Endothelial cell of umbilical vein (primary cell): ENCODE results near the gene NUMBL. TPM values are rescaled to one million over a fixed set of nuclear protein-coding genes. Genes with fewer than 3 reads are reported as not detected.
A peak's percentile ranks its signal among the peaks of the same experiment; 100 is the strongest.

ENCODE experiments used
- Bru-seq: library from RNA; stranded (reverse); fragments of 400-500 nt; gene quantifications from one replicate; lab custom pipeline; 2021; lab: Mats Ljungman, UMichigan
- BruChase-seq, 2 experiments: library from RNA; stranded (reverse); fragments of 400-500 nt; gene quantifications; one replicate each; lab custom pipeline; 2021; lab: Mats Ljungman, UMichigan
- BruUV-seq: library from RNA; stranded (reverse); fragments of 400-500 nt; replicated peaks from 2 replicates; lab custom pipeline; 2021; lab: Mats Ljungman, UMichigan
- CTCF ChIA-PET: fragments of 300-600, 350-600 bp; sonication (Branson Sonifier 250); formaldehyde crosslinking; loops from one replicate; lab custom pipeline; 2021; ENCODE audit warnings: antibody characterized with exemption, inconsistent platforms; lab: Charles Lee
- POLR2A ChIA-PET: fragments of 300-600, 350-600 bp; sonication (Branson Sonifier 250); formaldehyde crosslinking; loops from one replicate; lab custom pipeline; 2021; ENCODE audit warnings: antibody characterized with exemption, inconsistent platforms; lab: Charles Lee
- DNase-seq: peaks from one replicate; pipeline ENCODE4 v3.0.0-alpha.2; 2011; ENCODE audit warnings: low read depth, low spot score
- FAIRE-seq: peaks from 2 replicates; lab custom pipeline; 2011; peaks lifted over from hg19 to GRCh38; lab: Jason Lieb, UNC
- H2AFZ ChIP-seq: 2 replicates; pipeline ENCODE4 v1.6.0; 2012; ENCODE audit warnings: low read depth, low read length, control low read depth, inconsistent platforms
- H3K27ac ChIP-seq: 2 replicates; pipeline ENCODE4 v1.5.1; 2011; ENCODE audit warnings: low read depth, mild to moderate bottlenecking, control low read depth, low read length, moderate library complexity; ENCODE audit not compliant: insufficient read depth
- H3K27me3 ChIP-seq, 2 experiments: 2 replicates each; pipeline versions ENCODE4 v1.6.0 to v1.6.1; 2011; ENCODE audit warnings: low read length in 2 of 2, mixed read lengths in 1 of 2; ENCODE audit not compliant: control insufficient read depth in 2 of 2, insufficient read depth in 2 of 2
- H3K36me3 ChIP-seq, 2 experiments: 2 replicates in 1 of 2; 3 replicates in 1 of 2; pipeline ENCODE4 v1.5.1; 2011; ENCODE audit warnings: low read length in 2 of 2, mild to moderate bottlenecking in 1 of 2, moderate library complexity in 1 of 2; ENCODE audit not compliant: control insufficient read depth in 2 of 2, insufficient read depth in 2 of 2; ENCODE audit errors: extremely low read depth in 1 of 2
- H3K4me1 ChIP-seq: 3 replicates; pipeline ENCODE4 v1.5.1; 2011; ENCODE audit warnings: mild to moderate bottlenecking, low read length; ENCODE audit not compliant: control insufficient read depth, insufficient read depth; ENCODE audit errors: extremely low read depth
- H3K4me2 ChIP-seq: 2 replicates; pipeline ENCODE4 v1.6.1; 2011; ENCODE audit warnings: low read length, control low read depth, mixed read lengths; ENCODE audit not compliant: insufficient read depth
- H3K4me3 ChIP-seq, 3 experiments: fragments of 200-600 bp in 1 of 3; sonication (generic), shearing (Covaris generic) in 1 of 3; replicated peaks in 1 of 3; 2 replicates each; pipeline ENCODE4 v1.5.1; 2011 to 2016; ENCODE audit warnings: control low read depth in 3 of 3, low read length in 3 of 3, mild to moderate bottlenecking in 2 of 3, inconsistent platforms in 1 of 3, low read depth in 1 of 3, moderate library complexity in 1 of 3; ENCODE audit not compliant: insufficient read depth in 1 of 3
- H3K79me2 ChIP-seq: 2 replicates; pipeline ENCODE4 v1.6.0; 2012; ENCODE audit warnings: low read length, inconsistent platforms; ENCODE audit not compliant: control insufficient read depth, insufficient read depth
- H3K9ac ChIP-seq: replicated peaks from 2 replicates; pipeline ENCODE3; 2011; ENCODE audit warnings: low read length, control low read depth; ENCODE audit not compliant: insufficient read depth; ENCODE audit errors: extremely low read depth
- H3K9me1 ChIP-seq: replicated peaks from 3 replicates; pipeline ENCODE4 v1.6.0; 2011; ENCODE audit warnings: mild to moderate bottlenecking, low read length; ENCODE audit not compliant: control insufficient read depth, insufficient read depth; ENCODE audit errors: extremely low read depth
- H3K9me3 ChIP-seq: replicated peaks from 2 replicates; pipeline ENCODE4 v1.5.1; 2012; ENCODE audit warnings: low read length, inconsistent platforms; ENCODE audit not compliant: control insufficient read depth, insufficient read depth
- H4K20me1 ChIP-seq: replicated peaks from 2 replicates; pipeline ENCODE3; 2011; ENCODE audit warnings: mild to moderate bottlenecking, low read length; ENCODE audit not compliant: control insufficient read depth, insufficient read depth; ENCODE audit errors: extremely low read depth
- CTCF ChIP-seq, 2 donors: IDR thresholded peaks; 1 replicate in 1 of 2; 2 replicates in 1 of 2; pipeline ENCODE4 v1.5.1; 2011; ENCODE audit warnings: low read length in 2 of 2, mild to moderate bottlenecking in 2 of 2, moderate library complexity in 2 of 2, control low read depth in 1 of 2, inconsistent platforms in 1 of 2, low read depth in 1 of 2; ENCODE audit not compliant: insufficient read depth in 1 of 2; ENCODE audit errors: extremely low read depth in 1 of 2
- EZH2 ChIP-seq: IDR thresholded peaks from 2 replicates; pipeline ENCODE4 v1.6.1; 2012; ENCODE audit warnings: borderline replicate concordance, low read depth, mild to moderate bottlenecking, moderate library complexity, low read length, inconsistent platforms; ENCODE audit not compliant: severe bottlenecking
- FOS ChIP-seq: IDR thresholded peaks from 2 replicates; pipeline ENCODE4 v1.6.1; 2011; ENCODE audit warnings: mild to moderate bottlenecking, low read length, moderate library complexity, borderline replicate concordance; ENCODE audit not compliant: insufficient read depth
- GATA2 ChIP-seq: IDR thresholded peaks from 2 replicates; pipeline ENCODE4 v1.7.0; 2011; ENCODE audit warnings: low read depth, mild to moderate bottlenecking, moderate library complexity, mixed read lengths, low read length; ENCODE audit not compliant: insufficient read length, insufficient read depth
- JUN ChIP-seq: IDR thresholded peaks from 2 replicates; pipeline ENCODE4 v1.6.1; 2011; ENCODE audit warnings: borderline replicate concordance, low read depth; ENCODE audit not compliant: insufficient read length, insufficient read depth
- MAX ChIP-seq: IDR thresholded peaks from 2 replicates; pipeline ENCODE4 v1.6.1; 2011; ENCODE audit not compliant: insufficient read depth, insufficient read length
- MYC ChIP-seq: IDR thresholded peaks from one replicate; pipeline ENCODE4 v1.6.1; 2011; ENCODE audit warnings: mild to moderate bottlenecking, low read depth, low read length
- POLR2A ChIP-seq: IDR thresholded peaks from 2 replicates; pipeline ENCODE4 v1.6.1; 2012; ENCODE audit warnings: low read depth, mild to moderate bottlenecking, control low read depth, low read length
- POLR2AphosphoS5 ChIP-seq: IDR thresholded peaks from 2 replicates; pipeline ENCODE4 v1.6.1; 2012; ENCODE audit warnings: low read depth, mild to moderate bottlenecking, control low read depth, low read length, moderate library complexity; ENCODE audit not compliant: insufficient read depth
- dilution Hi-C: fragments of 300-500 bp; cut with MboI; formaldehyde crosslinking; loops from one replicate; pipeline ENCODE4 v1.15.0; 2019; ENCODE audit warnings: low sequenced_read_pairs; ENCODE audit not compliant: extremely low pct_ligation_motif_present
- intact Hi-C: fragments of 100-400 bp; cut with micrococcal nuclease; formaldehyde crosslinking; loops from one replicate; pipeline ENCODE4 v1.10.0; 2022
- long read RNA-seq: library from polyadenylated mRNA; stranded (forward); transcript quantifications from one replicate; pipeline ENCODE4 v2.0.0, GENCODE V29; 2021
- polyA minus RNA-seq, 3 experiments: library from RNA; depleted of rRNA, polyadenylated mRNA; stranded (reverse); fragments of >200 nt; gene quantifications; 1 replicate in 1 of 3; 2 replicates in 2 of 3; pipeline ENCODE4 v1.2.3, GENCODE V29; 2011
- polyA plus RNA-seq, 4 experiments: library from polyadenylated mRNA; depleted of rRNA in 3 of 4; stranded (reverse) in 3 of 4; unstranded in 1 of 4; fragments of >200 nt; gene quantifications; 2 replicates each; pipeline versions ENCODE4 v1.2.1 to v1.2.3, GENCODE V29; 2011 to 2012; ENCODE audit warnings: missing spikeins in 1 of 4
- total RNA-seq: library from RNA; stranded (reverse); gene quantifications from 2 replicates; pipeline ENCODE4 v1.2.3, GENCODE V29; 2021

Gene NUMBL
- total RNA-seq: 46.7 and 47.4 TPM in 2 replicates
- polyA plus RNA-seq: 21.5 and 31.5 TPM in 2 replicates
- polyA plus RNA-seq (2011; cell fraction: cytosol; rRNA removed): 13.6 and 17.7 TPM in 2 replicates
- polyA plus RNA-seq (2011; cell fraction: nucleus; rRNA removed): 38.5 and 40.1 TPM in 2 replicates
- 15.4 and 26.4 TPM in 2 replicates for polyA plus RNA-seq (2012)
- polyA minus RNA-seq: 17.6 and 21.3 TPM in 2 replicates
- polyA minus RNA-seq (2011; cell fraction: cytosol; rRNA and poly(A)+ RNA removed): 5.1 TPM
- polyA minus RNA-seq (2011; cell fraction: nucleus; rRNA and poly(A)+ RNA removed): 14.5 and 15.2 TPM in 2 replicates
- Bru-seq, nascent RNA: percentile 58 among the genes with signal in this experiment
- BruChase-seq, experiment 1, labeled RNA remaining after a 6-hour chase: percentile 68 among the genes with signal in this experiment
- BruChase-seq, experiment 2, labeled RNA remaining after a 2-hour chase: percentile 75 among the genes with signal in this experiment
- long read RNA-seq, partial matches to known transcripts: 0 of 5 reads
- long read RNA-seq, other reads (novel, unspliced or antisense): 5 of 5 reads

GRCh38 chr19:40690050-40690692, at the start of gene NUMBL:
TSS of gene NUMBL (minus strand) at chr19:40690651. CDS start at chr19:40690483, 168 bp downstream.
- dilution Hi-C loops (no loop called here), intact Hi-C loops (loop anchor here (1.0 kb wide), 3 partner anchors 25 to 117 kb away; partner anchors contain the start of gene ACTMAP)
- DNase-seq (no peak), FAIRE-seq (peak; percentile 8)
- peaks cover 27% of the 10 kb centered on the region for H3K79me2 ChIP-seq
- no peaks in the 10 kb centered on the region for H3K9me3 ChIP-seq
- no peaks in the 10 kb centered on the region for H3K9me1 ChIP-seq
- ChIA-PET POLR2A (interaction anchor here (0.6 to 1.2 kb wide), 2 partner anchors 31 to 60 kb away, joined by 3 to 5 read pairs; partner anchors contain the start of genes ACTMAP and SNRPA), CTCF (interaction anchor here (0.8 to 1.4 kb wide), 4 partner anchors 11 to 27 kb away, joined by 3 to 4 read pairs (median 4); no protein-coding TSS in a partner anchor)
- H3K36me3 ChIP-seq: peaks cover 0 to 12% of the 10 kb centered on the region in 2 experiments
- H3K4me1 ChIP-seq: peaks cover 13% of the 10 kb centered on the region
- no peaks in the 10 kb centered on the region for H3K27me3 ChIP-seq
- H3K4me2 ChIP-seq: peak within 1 kb of the TSS; percentile 78
- peak within 1 kb of the TSS; percentile 92 for H3K9ac ChIP-seq
- TF ChIP-seq JUN: no peak
- TF ChIP-seq EZH2: no peak
- TF ChIP-seq MYC: no peak
- no peak for TF ChIP-seq GATA2
- no peak for TF ChIP-seq MAX
- peak; percentile 87 for TF ChIP-seq POLR2AphosphoS5
- no peak for TF ChIP-seq FOS
- TF ChIP-seq POLR2A: peak; percentile 24
- no peak for TF ChIP-seq CTCF (IDR thresholded peaks at IDR 0.05; ENCODE audit: extremely low read depth in 1 of 2, insufficient read depth in 1 of 2, low read depth in 1 of 2, low read length in 2 of 2)
- peak within 1 kb of the TSS; percentile 91 for H3K27ac ChIP-seq
- peak within 1 kb of the TSS; percentile 90 for H2AFZ ChIP-seq
- peak within 1 kb of the TSS; percentile 64 to 79 (median 73) for H3K4me3 ChIP-seq
- BruUV-seq: no TSS peak
- H4K20me1 ChIP-seq: no peaks in the 10 kb centered on the region
